Activated naive CD8-positive, alpha-beta T cell (primary cell): ENCODE measurements around the gene ROGDI.

Experiments used
- H3K27ac Mint-ChIP-seq: one replicate; pipeline ENCODE4 v1.8.0; 2021; ENCODE audit warnings: mixed read lengths
- H3K27me3 Mint-ChIP-seq: one replicate; pipeline ENCODE4 v1.8.0; 2021; ENCODE audit warnings: mixed read lengths
- H3K36me3 Mint-ChIP-seq: one replicate; pipeline ENCODE4 v1.8.0; 2021; ENCODE audit warnings: mixed read lengths
- H3K4me1 Mint-ChIP-seq: one replicate; pipeline ENCODE4 v1.8.0; 2021; ENCODE audit warnings: low read depth, mixed read lengths
- H3K4me3 Mint-ChIP-seq: one replicate; pipeline ENCODE4 v1.8.0; 2021; ENCODE audit warnings: mild to moderate bottlenecking, mixed read lengths
- H3K9me3 Mint-ChIP-seq: one replicate; pipeline ENCODE4 v1.8.0; 2021; ENCODE audit warnings: low read depth, mixed read lengths

The ROGDI gene, protein sequence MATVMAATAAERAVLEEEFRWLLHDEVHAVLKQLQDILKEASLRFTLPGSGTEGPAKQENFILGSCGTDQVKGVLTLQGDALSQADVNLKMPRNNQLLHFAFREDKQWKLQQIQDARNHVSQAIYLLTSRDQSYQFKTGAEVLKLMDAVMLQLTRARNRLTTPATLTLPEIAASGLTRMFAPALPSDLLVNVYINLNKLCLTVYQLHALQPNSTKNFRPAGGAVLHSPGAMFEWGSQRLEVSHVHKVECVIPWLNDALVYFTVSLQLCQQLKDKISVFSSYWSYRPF

DNA sequence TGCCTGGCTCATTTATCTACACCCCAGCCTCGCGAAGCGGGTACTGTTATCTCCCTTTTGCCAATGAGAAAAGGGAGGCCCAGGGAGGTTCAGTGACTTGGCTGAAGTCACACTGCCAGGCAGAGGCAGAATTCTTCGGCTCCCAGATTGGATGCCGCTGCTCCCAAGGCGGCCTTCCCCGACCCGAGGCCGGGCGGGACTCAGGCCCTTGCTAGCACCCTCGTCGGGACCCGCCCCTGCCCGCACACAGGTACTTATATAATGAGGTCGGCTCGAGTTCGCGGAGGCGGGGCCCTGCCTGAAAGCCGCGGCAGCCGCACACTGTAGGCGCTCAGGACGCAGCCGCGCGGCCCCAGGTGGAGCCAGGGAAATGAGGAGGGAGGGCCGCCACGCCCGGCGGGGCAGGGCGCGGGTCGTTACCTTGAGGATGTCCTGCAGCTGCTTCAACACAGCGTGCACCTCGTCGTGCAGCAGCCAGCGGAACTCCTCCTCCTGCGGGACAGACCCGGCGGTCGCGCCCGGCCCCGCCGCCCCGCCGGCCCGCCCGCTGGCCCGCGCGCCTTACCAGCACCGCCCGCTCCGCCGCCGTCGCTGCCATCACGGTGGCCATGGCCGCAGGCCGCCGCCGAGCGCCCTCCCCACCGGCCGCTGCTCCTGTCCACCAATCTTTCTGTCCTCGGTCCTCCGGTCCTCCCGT lies at the start of gene ROGDI:
Gene ROGDI (minus strand): TSS at position 672 of the 697 bp plus-strand sequence. CDS start 62 bp downstream, at position 610.
- H3K36me3 Mint-ChIP-seq: no peaks in the 10 kb centered on the region

DNA sequence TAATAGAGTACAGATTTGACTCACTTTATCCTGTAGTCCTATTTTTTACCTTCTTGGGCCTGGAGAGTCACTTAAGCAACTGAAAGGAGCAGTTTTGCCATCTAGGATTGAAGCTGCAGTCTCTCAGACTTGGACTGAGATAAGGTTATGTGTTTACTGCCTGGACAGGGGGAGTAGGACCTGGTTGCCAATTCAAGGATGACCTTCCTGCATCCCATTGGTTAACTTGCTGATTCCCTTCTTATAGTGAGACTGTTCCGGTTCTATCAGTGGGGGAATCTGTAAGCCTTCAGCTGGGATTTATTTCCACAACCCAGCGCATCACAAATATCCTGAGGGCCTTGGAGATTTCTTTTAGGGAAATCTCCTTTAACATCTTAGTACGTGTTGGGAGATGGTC lies 47.8 kb upstream of the ROGDI start:
- H3K9me3 Mint-ChIP-seq: no peaks in the 10 kb centered on the region
- H3K4me3 Mint-ChIP-seq: peak overlapping the region; percentile 60
- no peaks in the 10 kb centered on the region for H3K27me3 Mint-ChIP-seq
- peaks cover 6% of the 10 kb centered on the region for H3K36me3 Mint-ChIP-seq
- peaks cover 49% of the 10 kb centered on the region for H3K4me1 Mint-ChIP-seq
- H3K27ac Mint-ChIP-seq: peak overlapping the region; percentile 19

More for the DNA sequence above, at the start of gene ROGDI:
- no peaks in the 10 kb centered on the region for H3K27me3 Mint-ChIP-seq
- H3K4me3 Mint-ChIP-seq: peak within 1 kb of the TSS; percentile 82
- no peaks in the 10 kb centered on the region for H3K9me3 Mint-ChIP-seq
- peaks cover 15% of the 10 kb centered on the region for H3K4me1 Mint-ChIP-seq
- peak within 1 kb of the TSS; percentile 46 for H3K27ac Mint-ChIP-seq

DNA sequence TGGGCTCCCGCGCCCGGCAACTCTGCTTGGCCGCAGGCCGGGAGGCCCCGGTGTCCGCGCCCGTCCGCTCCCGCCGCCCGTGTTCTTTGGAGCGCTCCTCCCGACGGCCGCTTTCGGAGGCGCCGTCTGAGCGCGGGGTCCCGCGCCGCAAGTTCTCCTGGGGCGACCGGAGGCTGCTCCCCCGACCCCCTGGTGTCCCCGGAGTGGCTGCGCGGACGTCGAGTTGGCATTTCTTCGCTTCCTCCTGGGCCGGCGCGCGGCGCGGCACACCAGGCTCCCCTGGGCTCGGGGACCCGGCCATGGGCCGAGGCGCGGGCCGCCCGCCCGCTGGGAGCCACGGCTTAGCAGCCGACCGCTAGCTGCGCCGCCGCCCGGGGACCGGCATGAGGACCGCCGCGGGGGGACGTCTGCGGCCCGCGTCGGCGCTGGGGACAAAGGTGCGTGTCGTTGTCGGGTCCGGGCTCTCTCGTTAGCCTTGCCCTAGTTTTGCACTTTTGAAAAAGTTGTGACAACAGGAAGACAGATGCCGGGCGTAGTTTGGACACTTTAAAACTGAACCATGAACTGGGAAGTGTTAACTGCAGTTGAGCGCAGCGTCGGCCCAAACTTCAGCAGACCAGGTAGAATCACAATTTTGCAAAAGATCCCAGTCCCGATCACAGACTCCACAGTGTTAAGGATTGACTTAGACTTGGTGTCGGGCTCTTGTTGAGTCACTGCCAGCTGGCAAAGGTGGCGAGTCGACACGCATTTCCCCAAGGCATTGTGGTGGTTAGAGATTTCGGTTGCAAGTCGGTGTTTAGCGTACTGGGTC lies 45.5 kb upstream of the ROGDI start:
- peak overlapping the region; percentile 90 for H3K4me3 Mint-ChIP-seq

DNA sequence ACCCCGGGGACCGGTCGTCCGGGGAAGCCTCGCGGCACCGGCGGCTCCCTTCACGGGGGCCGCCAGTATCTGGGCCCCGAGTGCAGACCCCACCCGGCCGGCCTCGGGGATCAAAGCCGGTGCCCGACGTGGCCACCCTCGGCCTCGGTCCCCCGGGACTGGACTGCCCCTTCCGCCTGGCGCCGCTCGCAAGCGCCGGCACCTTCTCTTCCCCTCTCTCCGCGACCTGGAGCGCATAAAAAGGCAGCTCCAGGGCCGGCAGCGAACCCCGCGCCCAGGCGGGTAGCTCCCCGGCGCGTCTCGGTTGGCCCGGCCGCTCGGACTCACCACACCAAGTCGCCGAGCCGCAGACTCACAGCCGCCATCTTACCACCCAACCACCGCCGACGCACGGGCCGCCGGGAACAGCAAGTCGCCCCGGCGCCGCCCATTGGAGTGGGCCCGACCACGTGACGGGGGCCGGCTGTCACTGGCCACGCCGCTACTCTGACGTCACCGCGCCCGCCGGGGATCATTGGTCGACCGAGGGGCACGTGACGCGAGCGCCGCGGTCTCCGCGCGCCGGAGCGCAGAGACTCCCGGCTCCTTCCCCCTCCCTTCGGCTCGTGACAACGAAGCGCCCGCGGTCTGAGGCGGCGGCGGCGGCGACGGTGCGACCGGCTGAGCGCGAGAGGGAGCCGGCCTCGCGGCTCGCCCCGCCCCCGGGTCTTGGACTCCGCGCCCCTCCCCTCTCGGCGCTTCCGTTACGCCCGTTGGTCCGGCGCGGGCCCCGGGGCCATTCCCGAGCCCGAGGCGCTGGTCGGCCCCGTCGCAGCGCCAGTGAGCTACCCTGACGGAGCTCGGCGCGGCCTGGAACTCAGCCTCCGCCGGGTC lies 44.7 kb upstream of the ROGDI start, which contains the start of the genes GLYR1 and UBN1:
Gene GLYR1 (minus strand): TSS at position 388 of the 873 bp plus-strand sequence. CDS start 23 bp downstream, at position 365.
Gene UBN1 (plus strand): TSS at position 581 of the 873 bp plus-strand sequence. CDS start 5,437 bp downstream, outside the sequence.
- H3K4me1 Mint-ChIP-seq: peaks cover 51% of the 10 kb centered on the region
- peak within 1 kb of the TSS; percentile 90 for H3K4me3 Mint-ChIP-seq
- H3K36me3 Mint-ChIP-seq: peaks cover 6% of the 10 kb centered on the region
- no peaks in the 10 kb centered on the region for H3K9me3 Mint-ChIP-seq
- peak within 1 kb of the TSS; percentile 91 for H3K27ac Mint-ChIP-seq
- H3K27me3 Mint-ChIP-seq: no peaks in the 10 kb centered on the region

More for the DNA sequence above, 45.5 kb upstream of the ROGDI start:
- Mint-ChIP-seq H3K36me3 (peaks cover 6% of the 10 kb centered on the region), H3K27me3 (no peaks in the 10 kb centered on the region), H3K27ac (peak overlapping the region; percentile 75), H3K4me1 (peaks cover 53% of the 10 kb centered on the region), H3K9me3 (no peaks in the 10 kb centered on the region)

DNA sequence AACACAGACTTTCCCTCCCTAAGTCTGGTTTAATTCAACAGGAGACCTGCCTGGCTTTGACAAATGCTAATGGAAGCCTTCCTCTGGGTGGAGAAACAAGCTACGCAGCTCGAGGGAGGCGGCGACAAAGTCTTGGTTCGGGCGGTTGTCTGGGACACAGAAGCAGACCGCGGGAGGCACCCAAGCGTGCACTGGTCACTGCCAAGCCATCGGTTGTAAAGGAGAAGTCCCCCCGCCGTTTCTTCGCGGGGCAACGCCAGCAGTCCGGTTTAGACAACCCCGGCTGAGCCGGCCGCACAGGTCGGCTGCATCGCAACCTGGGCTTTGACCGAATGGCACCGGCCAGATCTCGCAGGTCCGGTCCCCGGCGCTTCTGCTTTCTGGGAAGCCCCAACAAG lies 44.1 kb upstream of the ROGDI start:
- peak overlapping the region; percentile 85 for H3K27ac Mint-ChIP-seq
- no peaks in the 10 kb centered on the region for H3K27me3 Mint-ChIP-seq
- H3K9me3 Mint-ChIP-seq: no peaks in the 10 kb centered on the region
- H3K4me3 Mint-ChIP-seq: peak overlapping the region; percentile 89
- peaks cover 6% of the 10 kb centered on the region for H3K36me3 Mint-ChIP-seq
- peaks cover 46% of the 10 kb centered on the region for H3K4me1 Mint-ChIP-seq

DNA sequence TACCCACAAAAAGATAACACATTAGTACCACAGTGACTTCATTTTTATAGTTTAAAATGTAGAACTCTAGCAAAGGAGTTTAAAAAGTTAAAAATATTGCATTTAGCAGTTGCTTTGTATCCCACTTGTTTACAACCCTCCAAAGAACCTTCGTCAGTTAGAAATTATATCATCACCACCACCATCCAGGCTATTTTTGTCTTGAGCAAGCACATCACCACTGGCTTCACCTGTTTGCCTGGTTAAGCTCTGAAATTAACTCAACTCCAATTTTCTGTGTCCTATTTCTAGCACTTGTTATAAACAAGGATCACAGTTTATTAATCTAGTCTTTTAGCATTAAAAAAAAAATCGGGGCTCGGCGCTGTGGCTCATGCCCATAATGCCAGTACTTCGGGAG lies 38.6 kb upstream of the ROGDI start:
- no peaks in the 10 kb centered on the region for H3K9me3 Mint-ChIP-seq
- H3K36me3 Mint-ChIP-seq: peaks cover 4% of the 10 kb centered on the region
- no peaks in the 10 kb centered on the region for H3K27me3 Mint-ChIP-seq
- no peak overlapping the region for H3K4me3 Mint-ChIP-seq
- peaks cover 17% of the 10 kb centered on the region for H3K4me1 Mint-ChIP-seq
- H3K27ac Mint-ChIP-seq: no peak overlapping the region

DNA sequence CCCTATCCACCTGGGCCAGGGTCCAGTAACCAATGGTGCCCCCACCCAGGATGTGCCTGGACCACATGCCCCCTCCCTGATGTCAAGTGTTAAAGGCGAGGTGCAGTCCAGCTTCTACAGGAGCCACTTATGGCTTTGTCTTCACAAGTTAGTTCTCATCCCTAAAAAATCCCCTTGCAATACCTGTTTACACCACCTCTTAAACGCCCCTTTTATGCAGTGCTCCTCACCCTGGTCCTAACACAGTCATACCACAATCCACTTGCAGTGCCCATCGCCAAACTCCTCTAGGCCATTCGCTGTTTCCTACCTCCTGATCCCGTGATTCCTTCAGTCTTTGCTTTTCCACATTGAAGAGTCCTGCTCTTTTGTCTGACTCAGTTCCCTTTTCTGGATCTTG lies 37.5 kb upstream of the ROGDI start:
- no peaks in the 10 kb centered on the region for H3K36me3 Mint-ChIP-seq
- H3K4me1 Mint-ChIP-seq: peaks cover 10% of the 10 kb centered on the region
- no peaks in the 10 kb centered on the region for H3K9me3 Mint-ChIP-seq
- no peaks in the 10 kb centered on the region for H3K27me3 Mint-ChIP-seq
- H3K4me3 Mint-ChIP-seq: no peak overlapping the region
- peak overlapping the region; percentile 17 for H3K27ac Mint-ChIP-seq

DNA sequence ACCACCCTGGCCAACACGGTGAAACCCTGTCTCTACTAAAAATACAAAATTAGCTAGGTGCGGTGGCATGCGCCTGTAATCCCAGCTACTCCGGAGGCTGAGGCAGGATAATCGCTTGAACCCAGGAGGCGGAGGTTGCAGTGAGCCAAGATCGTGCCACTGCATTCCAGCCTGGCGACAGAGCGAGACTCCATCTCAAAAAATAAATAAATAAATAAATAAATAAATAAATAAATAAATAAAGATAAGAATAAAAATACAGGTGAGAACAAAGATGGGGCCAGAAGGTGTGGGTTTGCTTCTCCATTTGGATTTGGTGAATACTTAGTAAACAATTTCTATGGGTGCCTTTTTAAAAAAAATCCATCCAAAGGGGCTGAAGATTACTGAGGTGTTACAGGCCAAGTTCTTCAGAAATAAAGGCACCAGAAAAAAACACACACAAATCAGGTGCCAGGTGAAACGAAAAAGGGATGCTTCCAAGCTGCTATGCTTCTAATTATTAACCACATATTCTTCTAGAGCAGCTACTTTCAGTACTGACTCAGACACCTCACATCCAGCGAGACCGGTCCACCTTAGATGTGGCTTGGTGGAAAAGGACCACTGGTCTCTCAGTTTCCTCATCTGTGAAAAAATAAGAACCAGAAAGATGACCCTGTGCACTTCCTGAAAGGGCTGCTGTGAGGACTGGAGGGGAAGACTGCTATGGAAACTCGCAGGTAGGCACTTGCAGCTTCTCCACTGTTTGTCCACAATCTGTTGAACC lies 35.5 kb upstream of the ROGDI start:
- H3K4me1 Mint-ChIP-seq: peaks cover 15% of the 10 kb centered on the region
- H3K36me3 Mint-ChIP-seq: no peaks in the 10 kb centered on the region

DNA sequence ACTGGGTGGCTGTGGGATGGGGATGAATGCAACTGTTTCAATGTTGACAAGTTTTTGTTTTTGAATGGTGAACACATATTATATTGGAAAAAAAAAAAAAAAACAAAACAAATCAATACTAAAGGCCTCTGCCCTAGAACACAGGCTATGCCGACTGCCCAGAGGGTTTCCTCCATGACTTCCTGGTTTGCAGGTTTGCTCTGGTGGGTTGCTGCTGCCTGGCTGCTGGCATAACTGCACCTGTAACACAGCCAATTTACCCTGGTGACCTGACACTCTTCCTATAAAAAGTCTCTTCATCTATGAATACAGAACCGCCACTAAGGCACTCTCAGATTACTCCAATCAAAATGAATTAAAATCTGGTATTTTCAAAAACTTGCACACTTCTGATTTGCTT lies 34.3 kb upstream of the ROGDI start:
- H3K36me3 Mint-ChIP-seq: no peaks in the 10 kb centered on the region
- H3K27me3 Mint-ChIP-seq: no peaks in the 10 kb centered on the region
- H3K27ac Mint-ChIP-seq: no peak overlapping the region
- H3K9me3 Mint-ChIP-seq: no peaks in the 10 kb centered on the region
- H3K4me3 Mint-ChIP-seq: no peak overlapping the region
- H3K4me1 Mint-ChIP-seq: peaks cover 18% of the 10 kb centered on the region

More for the DNA sequence above, 35.5 kb upstream of the ROGDI start:
- Mint-ChIP-seq H3K9me3 (no peaks in the 10 kb centered on the region), H3K4me3 (no peak overlapping the region), H3K27ac (no peak overlapping the region), H3K27me3 (no peaks in the 10 kb centered on the region)

DNA sequence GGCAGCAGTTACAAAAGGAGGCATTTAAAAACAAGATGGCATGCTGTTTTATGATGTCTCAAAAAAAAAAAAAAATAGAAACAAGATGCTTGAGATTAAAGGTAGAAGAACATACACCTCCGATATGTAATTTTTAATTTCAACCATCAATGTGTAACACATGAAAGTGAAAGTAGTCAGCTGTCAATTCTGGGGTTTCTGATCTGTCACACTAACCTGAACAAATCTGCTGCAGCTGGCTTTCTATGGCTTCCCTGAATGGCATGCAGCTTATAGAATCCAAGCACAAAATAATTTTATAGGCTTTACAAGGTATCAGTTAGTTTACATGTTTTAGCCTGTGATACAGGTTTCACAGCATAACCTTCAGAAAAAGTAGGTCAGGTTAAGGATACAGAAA lies 31.2 kb upstream of the ROGDI start:
- H3K4me1 Mint-ChIP-seq: peaks cover 12% of the 10 kb centered on the region
- no peaks in the 10 kb centered on the region for H3K9me3 Mint-ChIP-seq
- no peak overlapping the region for H3K27ac Mint-ChIP-seq
- no peak overlapping the region for H3K4me3 Mint-ChIP-seq
- H3K27me3 Mint-ChIP-seq: no peaks in the 10 kb centered on the region
- H3K36me3 Mint-ChIP-seq: peaks cover 4% of the 10 kb centered on the region

DNA sequence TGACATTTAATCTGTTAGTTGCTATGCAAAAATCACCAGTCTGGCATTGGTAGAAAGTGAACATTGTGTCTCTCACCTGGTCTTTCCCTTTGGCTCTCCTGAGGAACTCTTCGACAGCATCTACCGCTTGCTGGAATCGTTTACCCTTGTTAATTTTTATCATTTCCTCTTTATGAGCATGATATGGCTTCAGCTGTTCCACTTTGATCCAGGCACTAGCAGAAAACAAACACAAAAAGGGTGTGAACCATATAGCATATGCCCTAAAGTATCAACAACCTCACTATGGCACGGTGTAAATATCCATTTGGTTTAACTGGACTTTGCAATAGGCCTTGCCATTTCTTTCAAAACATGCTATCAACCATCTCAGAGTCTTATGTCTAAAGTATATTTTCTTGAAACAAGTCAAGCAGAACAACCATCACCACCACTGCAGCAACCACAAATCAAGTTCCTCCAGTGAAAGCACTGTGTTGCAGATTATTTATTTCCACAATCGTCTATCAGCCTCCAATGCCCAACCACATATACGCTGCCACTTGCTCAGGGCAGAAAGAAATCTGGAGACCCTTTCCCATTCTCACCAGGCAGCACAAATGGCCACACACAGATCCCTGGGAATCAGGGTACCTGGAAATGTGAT lies 30.4 kb upstream of the ROGDI start:
- no peak overlapping the region for H3K27ac Mint-ChIP-seq
- no peak overlapping the region for H3K4me3 Mint-ChIP-seq
- peaks cover 12% of the 10 kb centered on the region for H3K4me1 Mint-ChIP-seq
- H3K36me3 Mint-ChIP-seq: peaks cover 4% of the 10 kb centered on the region
- H3K9me3 Mint-ChIP-seq: no peaks in the 10 kb centered on the region
- no peaks in the 10 kb centered on the region for H3K27me3 Mint-ChIP-seq

DNA sequence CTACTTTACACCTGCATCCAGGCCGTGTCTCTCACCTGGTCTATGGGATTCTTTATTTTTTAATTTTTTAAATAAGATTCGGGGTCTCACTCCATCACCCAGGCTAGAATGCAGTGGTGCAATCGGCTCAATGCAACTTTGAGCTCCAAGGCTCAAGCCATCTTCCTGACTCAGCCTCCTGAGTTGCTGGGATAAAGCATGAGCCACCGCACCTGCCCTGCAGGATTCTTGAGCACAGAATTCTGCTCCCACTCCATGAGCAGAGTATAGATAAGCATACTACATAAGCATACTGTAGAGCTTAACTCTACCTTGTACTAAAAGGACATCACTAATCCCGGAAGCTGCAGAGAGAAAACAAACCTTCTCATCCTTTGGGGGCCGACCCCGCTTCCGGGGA lies 29.2 kb upstream of the ROGDI start:
- H3K4me1 Mint-ChIP-seq: peaks cover 12% of the 10 kb centered on the region
- H3K27me3 Mint-ChIP-seq: no peaks in the 10 kb centered on the region
- no peak overlapping the region for H3K27ac Mint-ChIP-seq
- no peaks in the 10 kb centered on the region for H3K9me3 Mint-ChIP-seq
- H3K36me3 Mint-ChIP-seq: peaks cover 4% of the 10 kb centered on the region
- no peak overlapping the region for H3K4me3 Mint-ChIP-seq

DNA sequence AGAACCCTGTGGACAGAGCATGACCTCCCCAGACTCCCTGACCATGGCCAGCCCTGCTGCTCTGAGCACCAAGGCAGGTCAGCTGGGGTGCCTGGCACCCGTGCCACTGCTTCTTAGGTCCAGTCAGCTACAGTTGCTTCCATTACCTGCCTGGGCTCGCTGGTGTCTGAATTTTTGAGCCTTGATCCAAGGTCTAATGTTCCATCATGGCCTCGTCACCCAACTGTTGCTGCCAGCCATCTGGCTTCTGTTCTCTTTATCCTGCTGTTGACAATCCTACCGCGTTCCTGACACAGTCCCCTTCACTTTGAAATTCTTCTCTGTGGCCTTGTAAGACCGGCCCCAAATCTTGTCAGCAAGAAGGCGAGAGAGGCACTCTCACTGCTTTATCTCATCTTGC lies 28.0 kb upstream of the ROGDI start:
- Mint-ChIP-seq H3K4me3 (no peak overlapping the region), H3K36me3 (peaks cover 4% of the 10 kb centered on the region), H3K4me1 (peaks cover 12% of the 10 kb centered on the region), H3K27me3 (no peaks in the 10 kb centered on the region), H3K9me3 (no peaks in the 10 kb centered on the region), H3K27ac (peak overlapping the region; percentile 41)
